ENCODE measurements around the gene FXYD6. TPM values are rescaled to one million over a fixed set of nuclear protein-coding genes. Genes with fewer than 3 reads are reported as not detected.

Gene FXYD6
- total RNA-seq, 2 donors from 2014 or later = 0.31 TPM; not detected in 1

GRCh38 chr11:117834838-117835443 is 41.5 kb downstream of the FXYD6 start:
- H3K36me3 Mint-ChIP-seq = no peaks in the 10 kb centered on the region

GRCh38 chr11:117834068-117834810 is 42.2 kb downstream of the FXYD6 start:
- peak in 1 of 2 donors; percentile 23 for DNase-seq (ENCODE audit: low spot score in 2 of 2)
- no peaks in the 10 kb centered on the region for H3K9me3 Mint-ChIP-seq
- peak overlapping the region in 1 of 2 donors; percentile 40 for H3K27ac Mint-ChIP-seq
- ATAC-seq = no peak
- no peaks in the 10 kb centered on the region for H3K36me3 Mint-ChIP-seq

More at GRCh38 chr11:117834838-117835443, 41.5 kb downstream of the FXYD6 start:
- H3K9me3 Mint-ChIP-seq = no peaks in the 10 kb centered on the region
- H3K27ac Mint-ChIP-seq = no peak overlapping the region
- DNase-seq (ENCODE audit: low spot score in 2 of 2) (no peak), ATAC-seq (no peak)

GRCh38 chr11:117833401-117833891 is 43.0 kb downstream of the FXYD6 start:
- DNase-seq (ENCODE audit: low spot score in 2 of 2) = no peak
- Mint-ChIP-seq H3K9me3 (no peaks in the 10 kb centered on the region), H3K36me3 (no peaks in the 10 kb centered on the region), H3K27ac (peak overlapping the region; percentile 1 to 40)
- ATAC-seq = no peak

- no peak for ATAC-seq
- no peaks in the 10 kb centered on the region for H3K36me3 Mint-ChIP-seq
- H3K27ac Mint-ChIP-seq = peak overlapping the region in 1 of 2 donors; percentile 1
- H3K9me3 Mint-ChIP-seq = no peaks in the 10 kb centered on the region
- peak in 1 of 2 donors; percentile 45 for DNase-seq (ENCODE audit: low spot score in 2 of 2)
Observed at GRCh38 chr11:117832511-117832910, 43.9 kb downstream of the FXYD6 start.

GRCh38 chr11:117831661-117832415 is 44.6 kb downstream of the FXYD6 start:
- no peaks in the 10 kb centered on the region for H3K36me3 Mint-ChIP-seq
- DNase-seq (ENCODE audit: low spot score in 2 of 2) (peak in 1 of 2 donors; percentile 47), ATAC-seq (no peak)
- H3K27ac Mint-ChIP-seq = peak overlapping the region in 1 of 2 donors; percentile 71
- no peaks in the 10 kb centered on the region for H3K9me3 Mint-ChIP-seq

GRCh38 chr11:117830674-117831351 is 45.6 kb downstream of the FXYD6 start:
- no peak for ATAC-seq
- Mint-ChIP-seq H3K9me3 (no peaks in the 10 kb centered on the region), H3K27ac (peak overlapping the region; percentile 71 to 81), H3K36me3 (no peaks in the 10 kb centered on the region)
- DNase-seq (ENCODE audit: low spot score in 2 of 2) = peak in 1 of 2 donors; percentile 52

- Mint-ChIP-seq H3K36me3 (no peaks in the 10 kb centered on the region), H3K9me3 (no peaks in the 10 kb centered on the region), H3K27ac (peak overlapping the region; percentile 71 to 77)
- DNase-seq (ENCODE audit: low spot score in 2 of 2) (peak in 1 of 2 donors; percentile 53), ATAC-seq (no peak)
Observed at GRCh38 chr11:117830072-117830471, 46.4 kb downstream of the FXYD6 start.

- Mint-ChIP-seq H3K9me3 (no peaks in the 10 kb centered on the region), H3K36me3 (no peaks in the 10 kb centered on the region), H3K27ac (peak overlapping the region in 1 of 2 donors; percentile 44)
- DNase-seq (ENCODE audit: low spot score in 2 of 2) (peak in 1 of 2 donors; percentile 52), ATAC-seq (no peak)
Observed at GRCh38 chr11:117829369-117829725, 47.1 kb downstream of the FXYD6 start.

- Mint-ChIP-seq H3K27ac (peak overlapping the region; percentile 22 to 44), H3K36me3 (no peaks in the 10 kb centered on the region), H3K9me3 (no peaks in the 10 kb centered on the region)
- DNase-seq (ENCODE audit: low spot score in 2 of 2) (peak; percentile 74 to 88), ATAC-seq (peak; percentile 97 to 99)
Observed at GRCh38 chr11:117828611-117829368, 47.7 kb downstream of the FXYD6 start.

- H3K9me3 Mint-ChIP-seq = no peaks in the 10 kb centered on the region
- DNase-seq (ENCODE audit: low spot score in 2 of 2) = peak in 1 of 2 donors; percentile 55
- peak overlapping the region; percentile 5 to 44 for H3K27ac Mint-ChIP-seq
- H3K36me3 Mint-ChIP-seq = no peaks in the 10 kb centered on the region
- ATAC-seq = no peak
Observed at GRCh38 chr11:117827521-117828511, 48.6 kb downstream of the FXYD6 start.

- H3K27ac Mint-ChIP-seq = no peak overlapping the region
- ATAC-seq = no peak
- H3K36me3 Mint-ChIP-seq = no peaks in the 10 kb centered on the region
- no peak for DNase-seq (ENCODE audit: low spot score in 2 of 2)
- H3K9me3 Mint-ChIP-seq = no peaks in the 10 kb centered on the region
Observed at GRCh38 chr11:117826832-117827231, 49.6 kb downstream of the FXYD6 start.

GRCh38 chr11:117826190-117826570 is 50.3 kb downstream of the FXYD6 start:
- H3K9me3 Mint-ChIP-seq = no peaks in the 10 kb centered on the region
- ATAC-seq (no peak), DNase-seq (ENCODE audit: low spot score in 2 of 2) (peak in 1 of 2 donors; percentile 49)
- H3K27ac Mint-ChIP-seq = no peak overlapping the region
- H3K36me3 Mint-ChIP-seq = no peaks in the 10 kb centered on the region

GRCh38 chr11:117825538-117826189 is 50.8 kb downstream of the FXYD6 start:
- no peaks in the 10 kb centered on the region for H3K36me3 Mint-ChIP-seq
- no peaks in the 10 kb centered on the region for H3K9me3 Mint-ChIP-seq
- peak in 1 of 2 donors; percentile 41 for DNase-seq (ENCODE audit: low spot score in 2 of 2)
- H3K27ac Mint-ChIP-seq = peak overlapping the region; percentile 45 to 51
- no peak for ATAC-seq

All from activated naive CD4-positive, alpha-beta T cell treated with anti-CD3 and anti-CD28 coated beads, Interleukin-2, amount 50 U/mL, for 72 hours (primary cell).